Keratinocyte (primary cell): ENCODE data around the gene TUBA4B. TPM values are rescaled to one million over a fixed set of nuclear protein-coding genes. Genes with fewer than 3 reads are reported as not detected.
A peak's percentile ranks its signal among the peaks of the same experiment; 100 is the strongest.
"Not testable (repeated sequence)": the region's sequence is repeated elsewhere in the genome, so short reads cannot be mapped to it uniquely, and the experiment has no call there.

ENCODE experiments used
- DNase-seq: peaks from one replicate; pipeline ENCODE4 v3.0.0-alpha.2; 2011; ENCODE audit warnings: low read depth, missing footprints, low spot score
- FAIRE-seq: peaks from 2 replicates; lab custom pipeline; 2011; peaks lifted over from hg19 to GRCh38; lab: Jason Lieb, UNC
- H2AFZ ChIP-seq: 2 replicates; pipeline ENCODE4 v1.6.0; 2012; ENCODE audit warnings: low read length, control low read depth, inconsistent platforms; ENCODE audit not compliant: control insufficient read depth
- H3K27ac ChIP-seq: 2 replicates; pipeline ENCODE4 v1.5.1; 2011; ENCODE audit warnings: low read length; ENCODE audit not compliant: control insufficient read depth, insufficient read depth
- H3K27me3 ChIP-seq: 3 replicates; pipeline ENCODE4 v1.6.0; 2011; ENCODE audit warnings: low read length; ENCODE audit not compliant: control insufficient read depth, insufficient read depth; ENCODE audit errors: extremely low read depth
- H3K36me3 ChIP-seq, 2 experiments: 2 replicates in 1 of 2; 3 replicates in 1 of 2; pipeline ENCODE4 v1.5.1; 2011; ENCODE audit warnings: low read length in 2 of 2, mild to moderate bottlenecking in 1 of 2; ENCODE audit not compliant: control insufficient read depth in 2 of 2, insufficient read depth in 2 of 2; ENCODE audit errors: extremely low read depth in 1 of 2
- H3K4me1 ChIP-seq: 3 replicates; pipeline ENCODE4 v1.5.1; 2011; ENCODE audit warnings: low read length; ENCODE audit not compliant: control insufficient read depth, insufficient read depth; ENCODE audit errors: extremely low read depth
- H3K4me2 ChIP-seq: 3 replicates; pipeline ENCODE4 v1.6.0; 2011; ENCODE audit warnings: low read depth, low read length; ENCODE audit not compliant: control insufficient read depth, insufficient read depth; ENCODE audit errors: extremely low read depth
- H3K4me3 ChIP-seq, 3 experiments: fragments of 200-600 bp in 1 of 3; sonication (generic) in 1 of 3; 2 replicates in 2 of 3; 3 replicates in 1 of 3; pipeline ENCODE4 v1.5.1; 2011 to 2016; ENCODE audit warnings: low read length in 3 of 3, mild to moderate bottlenecking in 3 of 3, control low read depth in 2 of 3, inconsistent platforms in 1 of 3, low read depth in 1 of 3, mixed read lengths in 1 of 3, mixed run types in 1 of 3, moderate library complexity in 1 of 3; ENCODE audit not compliant: control insufficient read depth in 2 of 3, insufficient read depth in 2 of 3; ENCODE audit errors: extremely low read depth in 1 of 3
- H3K79me2 ChIP-seq: 2 replicates; pipeline ENCODE4 v1.6.0; 2012; ENCODE audit warnings: low read length; ENCODE audit not compliant: control insufficient read depth, insufficient read depth
- H3K9ac ChIP-seq: 3 replicates; pipeline ENCODE4 v1.6.0; 2011; ENCODE audit warnings: low read length; ENCODE audit not compliant: control insufficient read depth, insufficient read depth; ENCODE audit errors: extremely low read depth
- H3K9me1 ChIP-seq: 3 replicates; pipeline ENCODE4 v1.6.0; 2011; ENCODE audit warnings: low read length; ENCODE audit not compliant: control insufficient read depth, insufficient read depth; ENCODE audit errors: extremely low read depth
- H3K9me3 ChIP-seq: 2 replicates; pipeline ENCODE4 v1.5.1; 2012; ENCODE audit warnings: low read depth, low read length; ENCODE audit not compliant: control insufficient read depth
- H4K20me1 ChIP-seq: 3 replicates; pipeline ENCODE4 v1.6.0; 2011; ENCODE audit warnings: low read length; ENCODE audit not compliant: control insufficient read depth, insufficient read depth; ENCODE audit errors: extremely low read depth
- CTCF ChIP-seq, 3 experiments: IDR thresholded peaks in 1 of 3; conservative IDR thresholded peaks in 1 of 3; optimal IDR thresholded peaks in 1 of 3; 2 replicates in 2 of 3; 3 replicates in 1 of 3; pipeline versions ENCODE3 to v1.5.1; 2011; ENCODE audit warnings: low read length in 3 of 3, mild to moderate bottlenecking in 3 of 3, moderate library complexity in 2 of 3, control low read depth in 1 of 3, inconsistent platforms in 1 of 3; ENCODE audit not compliant: insufficient read depth in 2 of 3; ENCODE audit errors: extremely low read depth in 1 of 3
- EZH2 ChIP-seq: IDR thresholded peaks from one replicate; pipeline ENCODE4 v1.6.1; 2012; ENCODE audit warnings: inconsistent platforms, mild to moderate bottlenecking, low read length, moderate library complexity
- dilution Hi-C: fragments of 300-500 bp; cut with MboI; formaldehyde crosslinking; loops from one replicate; pipeline ENCODE4 v1.7.0; 2020; ENCODE audit warnings: low sequenced_read_pairs; ENCODE audit not compliant: extremely low pct_ligation_motif_present
- polyA plus RNA-seq, 5 experiments: library from polyadenylated mRNA; depleted of rRNA in 3 of 5; stranded (reverse) in 3 of 5; stranded (forward) in 1 of 5; unstranded in 1 of 5; fragments of >200 nt; gene quantifications; 1 replicate in 1 of 5; 2 replicates in 3 of 5; 3 replicates in 1 of 5; pipeline versions ENCODE4 v1.2.1 to v1.2.3, GENCODE V29; 2011 to 2012; ENCODE audit warnings: missing spikeins in 2 of 5, low read depth in 1 of 5, low replicate concordance in 1 of 5

TUBA4B gene
- polyA plus RNA-seq, 1 donor (not counting 4 experiments of a cell fraction or from before 2014, with no cell fraction given): not detected

GRCh38 chr2:219286436-219287115 lies 33.5 kb downstream of the TUBA4B start:
- peak overlapping the region; percentile 80 for H3K4me2 ChIP-seq

GRCh38 chr2:219287116-219287440 lies 34.0 kb downstream of the TUBA4B start:
- Histone ChIP-seq H3K36me3 (peaks cover 12 to 16% of the 10 kb centered on the region in 2 experiments), H3K4me1 (peaks cover 36% of the 10 kb centered on the region)
- dilution Hi-C loops, H3K9ac ChIP-seq, DNase-seq, H3K4me3 ChIP-seq, H3K27me3 ChIP-seq, H3K9me1 ChIP-seq, H3K4me2 ChIP-seq, H2AFZ ChIP-seq, H4K20me1 ChIP-seq, FAIRE-seq, H3K79me2 ChIP-seq, H3K9me3 ChIP-seq, H3K27ac ChIP-seq: not testable (repeated sequence)

More at GRCh38 chr2:219286436-219287115, 33.5 kb downstream of the TUBA4B start:
- no peaks in the 10 kb centered on the region for H3K79me2 ChIP-seq
- TF ChIP-seq EZH2 (no peak), CTCF (optimal IDR thresholded peaks at IDR 0.05 in 1 of 3, IDR thresholded peaks at IDR 0.05 in 1 of 3, conservative IDR thresholded peaks at IDR 0.05 in 1 of 3; ENCODE audit: extremely low read depth in 1 of 3, insufficient read depth in 2 of 3, low read length in 3 of 3) (no peak)
- peaks cover 15 to 19% of the 10 kb centered on the region in 2 experiments for H3K36me3 ChIP-seq
- H3K9me3 ChIP-seq: no peaks in the 10 kb centered on the region
- no peaks in the 10 kb centered on the region for H3K27me3 ChIP-seq
- no peaks in the 10 kb centered on the region for H4K20me1 ChIP-seq
- DNase-seq: no peak
- peak overlapping the region; percentile 74 for H2AFZ ChIP-seq
- dilution Hi-C loops: no loop called here
- peaks cover 36% of the 10 kb centered on the region for H3K4me1 ChIP-seq
- no peaks in the 10 kb centered on the region for H3K9me1 ChIP-seq
- peak overlapping the region; percentile 52 for H3K9ac ChIP-seq
- H3K27ac ChIP-seq: peak overlapping the region; percentile 72
- H3K4me3 ChIP-seq: peak overlapping the region in 2 of 3 experiments; percentile 24 to 50
- FAIRE-seq: no peak
